Adipose tissue (tissue), 3 donors: ENCODE data around the gene DCP1A. TPM values are rescaled to one million over a fixed set of nuclear protein-coding genes. Genes with fewer than 3 reads are reported as not detected.

Experiments used
- H3K27ac ChIP-seq: one replicate; pipeline ENCODE4 v1.5.1; 2013; ENCODE audit warnings: low read depth, low read length
- WGBS, 3 donors: extraction: QIAGEN DNeasy Blood & Tissue Kit; methylation state at CpG; one replicate each; pipeline ENCODE4 v1.1.7; 2013; 5-methylcytosine and 5-hydroxymethylcytosine counted together
- polyA plus RNA-seq, 3 donors: library from polyadenylated mRNA; stranded (reverse); fragments of 200-250 nt; gene quantifications; one replicate each; pipeline ENCODE4 v1.2.3, GENCODE V29; 2013
- donor health status: healthy with polysubstance abuse.
- donor health status: Bipolar disorder and iron deficiency.
- donor health status: healthy.

Gene DCP1A
- polyA plus RNA-seq, 3 donors = 3.9 to 10.1 (median 6.9) TPM

GRCh38 chr3:53238051-53238850 is 109.1 kb downstream of the DCP1A start:
- 85 to 91% (median 88%) methylated on average over 5 to 6 of the region's 6 CpGs for WGBS, 3 donors
- H3K27ac ChIP-seq = no peak overlapping the region

DNA sequence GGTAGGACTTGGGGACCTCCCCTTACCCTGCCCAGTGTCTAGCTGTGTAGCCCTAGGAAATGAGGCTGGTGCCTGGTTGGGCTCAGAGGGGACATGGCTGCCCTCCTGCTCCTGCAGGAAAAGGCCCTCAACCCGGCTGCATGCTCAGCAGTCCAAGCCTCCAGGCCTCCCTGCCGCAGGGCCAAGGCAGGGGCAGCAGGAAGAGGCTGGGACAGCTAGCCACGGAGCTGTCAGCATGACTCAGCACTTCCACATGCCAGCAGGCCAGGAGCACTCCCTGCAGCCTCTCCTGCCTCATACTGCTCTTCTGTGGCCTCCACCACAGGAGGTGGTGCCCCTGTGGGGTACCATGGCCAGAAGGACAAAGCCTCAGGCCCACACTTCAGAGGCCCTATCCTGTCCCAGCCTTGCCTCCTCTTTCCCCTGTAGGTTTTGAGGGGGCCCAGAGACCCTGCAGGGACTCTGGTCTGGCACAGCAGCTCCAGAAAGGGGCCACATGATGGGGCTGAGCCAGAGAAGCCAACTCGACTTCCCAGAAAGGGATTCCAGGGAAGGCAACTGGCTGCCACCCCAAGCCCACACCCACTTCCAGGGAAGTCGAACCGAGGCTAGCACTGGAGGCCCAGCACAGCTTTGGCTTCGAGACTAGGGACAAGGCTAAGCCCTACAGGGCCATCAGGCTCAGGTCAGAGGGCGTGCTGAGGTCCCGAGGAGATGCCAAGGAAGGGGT is 111.1 kb downstream of the DCP1A start:
- 50 to 61% (median 54%) methylated on average over 9 of the region's 9 CpGs for WGBS, 3 donors
- no peak overlapping the region for H3K27ac ChIP-seq

GRCh38 chr3:53235545-53235944 is 111.8 kb downstream of the DCP1A start:
- no peak overlapping the region for H3K27ac ChIP-seq

GRCh38 chr3:53234841-53235232 is 112.5 kb downstream of the DCP1A start:
- H3K27ac ChIP-seq = no peak overlapping the region
- 90 to 96% (median 91%) methylated on average over 10 of the region's 10 CpGs for WGBS, 3 donors

More at GRCh38 chr3:53235545-53235944, 111.8 kb downstream of the DCP1A start:
- WGBS, 3 donors = 61 to 80% (median 70%) methylated on average over 6 of the region's 6 CpGs

DNA sequence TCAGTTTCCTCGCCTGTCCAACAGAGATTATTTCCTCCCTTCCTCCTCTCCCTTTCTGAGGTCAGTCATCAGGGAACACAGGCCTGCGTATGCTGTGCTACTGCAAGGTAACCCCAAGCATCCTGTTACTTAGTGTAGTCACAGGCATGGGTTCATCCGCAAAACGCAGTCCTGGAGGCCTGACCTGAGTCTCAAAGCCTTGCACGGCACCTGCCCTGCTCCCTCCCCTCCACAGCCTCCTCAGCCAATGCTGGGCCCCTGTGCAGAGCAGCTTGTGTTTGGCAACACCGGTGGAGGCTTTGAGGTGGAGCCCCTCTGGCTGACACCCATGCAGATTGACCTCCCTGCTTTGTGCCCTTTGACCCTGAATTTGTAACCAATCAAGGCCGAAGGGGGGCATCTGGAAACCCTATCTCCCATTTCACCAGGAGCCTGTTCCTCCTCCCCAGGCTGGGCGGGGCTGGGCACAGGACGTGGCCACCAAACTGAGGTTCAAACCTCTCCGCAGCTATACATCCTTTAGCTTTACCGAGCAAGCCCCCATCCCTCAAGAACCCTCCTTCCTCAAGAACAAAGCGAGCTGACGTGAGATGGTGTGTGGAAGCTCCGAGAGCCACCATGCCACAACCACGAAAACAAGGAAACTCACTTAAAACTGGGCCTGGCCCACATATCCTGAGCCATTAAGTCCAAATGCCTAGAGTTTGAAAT is 113.1 kb downstream of the DCP1A start:
- WGBS, 3 donors = 75 to 80% (median 79%) methylated on average over 15 of the region's 15 CpGs
- no peak overlapping the region for H3K27ac ChIP-seq

Other genes starting within 250 kb of the DCP1A start
- gene RFT1, start 217.1 kb downstream of the DCP1A start, polyA plus RNA-seq = 10 to 100 TPM in 2 of 3 donors, 1 to 10 TPM in 1; 6.7 to 14.3 (median 10.0) TPM
- gene PRKCD, start 186.3 kb downstream of the DCP1A start, polyA plus RNA-seq = 10 to 100 TPM; 20.7 to 73.0 (median 29.6) TPM
- gene TKT, start 91.5 kb downstream of the DCP1A start, polyA plus RNA-seq = 100 to 1,000 TPM in 2 of 3 donors, 10 to 100 TPM in 1; 93.0 to 396 (median 273) TPM
- 1 to 10 TPM in 2 of 3 donors, under 1 TPM in 1; 0.18 to 2.1 (median 1.5) TPM for gene CACNA1D, start 147.1 kb upstream of the DCP1A start, polyA plus RNA-seq